OCI-LY1 (cell line): ENCODE measurements around the gene MRPL45.

Source experiments
- H2AFZ ChIP-seq: fragments of 200-600 bp; sonication (generic), shearing (Covaris generic); 2 replicates; pipeline ENCODE4 v1.6.0; 2014; ENCODE audit warnings: antibody characterized with exemption, mild to moderate bottlenecking, low read length
- H3F3A ChIP-seq: fragments of 200-600 bp; sonication (generic), shearing (Covaris generic); 2 replicates; pipeline ENCODE4 v1.6.0; 2014; ENCODE audit warnings: mild to moderate bottlenecking, antibody characterized with exemption, low read length, moderate library complexity; ENCODE audit not compliant: insufficient read depth
- H3K27ac ChIP-seq: fragments of 200-600 bp; sonication (generic); 2 replicates; pipeline ENCODE4 v1.5.1; 2014; ENCODE audit warnings: low read length, mixed run types, mild to moderate bottlenecking, low read depth; ENCODE audit not compliant: poor library complexity, severe bottlenecking
- H3K27me3 ChIP-seq: fragments of 200-600 bp; sonication (generic); 2 replicates; pipeline ENCODE4 v1.6.0; 2014; ENCODE audit warnings: antibody characterized with exemption, mild to moderate bottlenecking, low read length, moderate library complexity; ENCODE audit not compliant: insufficient read depth
- H3K36me3 ChIP-seq: fragments of 200-600 bp; sonication (generic); 2 replicates; pipeline ENCODE4 v1.6.1; 2014; ENCODE audit warnings: mild to moderate bottlenecking, antibody characterized with exemption, low read length, moderate library complexity, mixed read lengths; ENCODE audit not compliant: insufficient read depth
- H3K4me1 ChIP-seq: fragments of 200-600 bp; sonication (generic); 2 replicates; pipeline ENCODE4 v1.5.1; 2014; ENCODE audit warnings: mild to moderate bottlenecking, low read length, moderate library complexity; ENCODE audit not compliant: insufficient read depth, severe bottlenecking
- H3K4me2 ChIP-seq: fragments of 200-600 bp; sonication (generic), shearing (Covaris generic); 2 replicates; pipeline ENCODE4 v1.6.1; 2014; ENCODE audit warnings: low read length
- H3K4me3 ChIP-seq: fragments of 200-600 bp; sonication (generic); 2 replicates; pipeline ENCODE4 v1.5.1; 2014; ENCODE audit warnings: low read length, low read depth, mild to moderate bottlenecking, mixed read lengths; ENCODE audit not compliant: poor library complexity, severe bottlenecking
- H3K79me2 ChIP-seq: fragments of 200-600 bp; shearing (Covaris generic); 2 replicates; pipeline ENCODE4 v1.6.1; 2016; ENCODE audit warnings: mixed run types, low read length, mixed read lengths; ENCODE audit not compliant: insufficient read depth
- H3K9ac ChIP-seq: fragments of 200-600 bp; sonication (generic), shearing (Covaris generic); 2 replicates; pipeline ENCODE4 v1.6.1; 2014; ENCODE audit warnings: mild to moderate bottlenecking, low read length, mixed read lengths
- H3K9me2 ChIP-seq: fragments of 200-600 bp; sonication (generic), shearing (Covaris generic); 2 replicates; pipeline ENCODE4 v1.6.1; 2014; ENCODE audit warnings: low read depth, mild to moderate bottlenecking, low read length, mixed read lengths
- H3K9me3 ChIP-seq: fragments of 200-600 bp; shearing (Covaris generic); 2 replicates; pipeline ENCODE4 v1.6.1; 2014; ENCODE audit warnings: low read length, mixed read lengths
- H4K20me1 ChIP-seq: fragments of 200-600 bp; sonication (generic), shearing (Covaris generic); 2 replicates; pipeline ENCODE4 v1.6.0; 2016; ENCODE audit warnings: mild to moderate bottlenecking, low read length; ENCODE audit not compliant: insufficient read depth
- EZH2 ChIP-seq: fragments of 200-600 bp; sonication (generic), shearing (Covaris generic); IDR thresholded peaks from 2 replicates; pipeline ENCODE4 v1.8.0; 2017; ENCODE audit warnings: borderline replicate concordance, mixed run types, mild to moderate bottlenecking, antibody characterized with exemption, low read length, moderate library complexity, mixed read lengths
- TF ChIP-seq, protein P1 (sequence below): fragments of 200-600 bp; sonication (generic), shearing (Covaris generic); IDR thresholded peaks from 2 replicates; pipeline ENCODE4 v1.5.1; 2017; ENCODE audit warnings: mild to moderate bottlenecking, antibody characterized with exemption, low read length, moderate library complexity, mixed read lengths

The MRPL45 gene

DNA sequence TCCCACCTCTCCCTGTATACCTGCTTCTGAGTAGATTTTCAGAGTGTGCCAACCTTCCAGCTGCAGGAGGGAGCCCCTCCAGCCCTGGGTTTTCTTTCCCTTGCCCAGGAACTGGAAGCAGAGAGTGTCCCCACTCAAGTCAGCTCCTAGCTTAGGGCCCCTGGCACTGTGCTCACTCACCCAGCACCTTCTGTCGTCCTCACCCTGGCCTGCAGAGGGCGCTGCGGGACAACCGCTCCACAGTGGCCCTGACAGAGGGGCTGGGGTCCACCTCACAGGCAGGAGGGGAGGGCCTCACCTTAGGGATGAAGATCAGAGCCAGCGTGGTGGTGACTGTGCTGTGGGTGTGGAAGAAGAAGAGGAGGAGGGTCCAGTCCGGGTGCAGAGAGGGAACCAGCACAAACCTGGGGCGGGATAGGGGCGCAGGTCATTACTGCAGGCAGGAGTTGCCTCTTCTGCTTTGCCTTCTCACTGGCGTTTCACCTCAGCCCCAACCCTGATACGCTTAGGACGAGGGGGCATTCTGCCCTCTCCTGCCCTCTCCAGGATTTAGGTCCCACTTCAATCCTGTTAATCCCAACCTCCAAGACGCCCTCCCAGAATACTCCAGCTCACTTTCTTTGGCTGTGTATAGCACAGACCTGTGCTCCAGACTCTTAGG is 36.8 kb downstream of the MRPL45 start:
- Histone ChIP-seq H3F3A (no peaks in the 10 kb centered on the region), H3K4me2 (no peak overlapping the region), H3K9me3 (no peaks in the 10 kb centered on the region), H3K27ac (no peak overlapping the region), H3K36me3 (no peaks in the 10 kb centered on the region), H3K9ac (no peak overlapping the region), H3K4me1 (no peaks in the 10 kb centered on the region), H4K20me1 (no peaks in the 10 kb centered on the region), H3K27me3 (no peaks in the 10 kb centered on the region), H3K4me3 (no peak overlapping the region), H3K9me2 (no peaks in the 10 kb centered on the region), H3K79me2 (no peaks in the 10 kb centered on the region), H2AFZ (no peak overlapping the region)
- no peak for TF ChIP-seq EZH2
- TF ChIP-seq, protein P1, sequence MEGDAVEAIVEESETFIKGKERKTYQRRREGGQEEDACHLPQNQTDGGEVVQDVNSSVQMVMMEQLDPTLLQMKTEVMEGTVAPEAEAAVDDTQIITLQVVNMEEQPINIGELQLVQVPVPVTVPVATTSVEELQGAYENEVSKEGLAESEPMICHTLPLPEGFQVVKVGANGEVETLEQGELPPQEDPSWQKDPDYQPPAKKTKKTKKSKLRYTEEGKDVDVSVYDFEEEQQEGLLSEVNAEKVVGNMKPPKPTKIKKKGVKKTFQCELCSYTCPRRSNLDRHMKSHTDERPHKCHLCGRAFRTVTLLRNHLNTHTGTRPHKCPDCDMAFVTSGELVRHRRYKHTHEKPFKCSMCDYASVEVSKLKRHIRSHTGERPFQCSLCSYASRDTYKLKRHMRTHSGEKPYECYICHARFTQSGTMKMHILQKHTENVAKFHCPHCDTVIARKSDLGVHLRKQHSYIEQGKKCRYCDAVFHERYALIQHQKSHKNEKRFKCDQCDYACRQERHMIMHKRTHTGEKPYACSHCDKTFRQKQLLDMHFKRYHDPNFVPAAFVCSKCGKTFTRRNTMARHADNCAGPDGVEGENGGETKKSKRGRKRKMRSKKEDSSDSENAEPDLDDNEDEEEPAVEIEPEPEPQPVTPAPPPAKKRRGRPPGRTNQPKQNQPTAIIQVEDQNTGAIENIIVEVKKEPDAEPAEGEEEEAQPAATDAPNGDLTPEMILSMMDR = peak; percentile 87

- H3K9me2 ChIP-seq = no peaks in the 10 kb centered on the region
- H3K9ac ChIP-seq = no peak overlapping the region
- no peaks in the 10 kb centered on the region for H3K27me3 ChIP-seq
These were observed 37.8 kb downstream of the MRPL45 start for GRCh38 chr17:38334480-38335364.

GRCh38 chr17:38336838-38337237 is 39.9 kb downstream of the MRPL45 start:
- Histone ChIP-seq H3K4me3 (no peak overlapping the region), H3K9me2 (no peaks in the 10 kb centered on the region), H3F3A (no peaks in the 10 kb centered on the region), H3K4me2 (no peak overlapping the region), H3K27me3 (no peaks in the 10 kb centered on the region), H3K9me3 (no peaks in the 10 kb centered on the region), H4K20me1 (no peaks in the 10 kb centered on the region), H3K9ac (no peak overlapping the region), H2AFZ (no peak overlapping the region), H3K4me1 (no peaks in the 10 kb centered on the region), H3K79me2 (no peaks in the 10 kb centered on the region), H3K36me3 (no peaks in the 10 kb centered on the region), H3K27ac (no peak overlapping the region)
- no peak for TF ChIP-seq EZH2
- TF ChIP-seq, protein P1 = no peak

More at GRCh38 chr17:38334480-38335364, 37.8 kb downstream of the MRPL45 start:
- Histone ChIP-seq H4K20me1 (no peaks in the 10 kb centered on the region), H3K4me3 (no peak overlapping the region), H3K4me1 (no peaks in the 10 kb centered on the region), H3K4me2 (no peak overlapping the region), H3K79me2 (no peaks in the 10 kb centered on the region), H3F3A (no peaks in the 10 kb centered on the region), H3K36me3 (no peaks in the 10 kb centered on the region), H3K9me3 (no peaks in the 10 kb centered on the region), H3K27ac (no peak overlapping the region), H2AFZ (no peak overlapping the region)
- TF ChIP-seq EZH2 = no peak
- TF ChIP-seq, protein P1 = no peak
